Measurements from ENCODE around the gene MGMT.

- TF ChIP-seq CTCF (conservative IDR thresholded peaks at IDR 0.05 in 1 of 2, IDR thresholded peaks at IDR 0.05 in 1 of 2; ENCODE audit: low read depth in 1 of 2, low read length in 2 of 2), result no peak
- no peak for TF ChIP-seq EZH2 (IDR thresholded peaks at IDR 0.05; ENCODE audit: low read length, missing control alignments)
Measured at GRCh38 chr10:129486805-129487204, 19.8 kb downstream of the MGMT start.

Measured in fibroblast of lung (primary cell).